Parathyroid adenoma (tissue), 2 donors: ENCODE results near the gene PPP3R1.

Experiments
- H2AFZ ChIP-seq: fragments of 300-600 bp; sonication (generic); one replicate; pipeline ENCODE4 v1.7.0; 2017; ENCODE audit warnings: antibody characterized with exemption, mild to moderate bottlenecking
- H3K27ac ChIP-seq: fragments of 300-600 bp; sonication (generic); one replicate; pipeline ENCODE4 v1.7.0; 2017
- H3K27me3 ChIP-seq: fragments of 300-600 bp; sonication (generic); one replicate; pipeline ENCODE4 v1.7.0; 2017; ENCODE audit warnings: low read length; ENCODE audit not compliant: control insufficient read depth, insufficient read depth
- H3K36me3 ChIP-seq: fragments of 300-600 bp; sonication (generic); one replicate; pipeline ENCODE4 v1.7.0; 2017; ENCODE audit warnings: low read length; ENCODE audit not compliant: control insufficient read depth, insufficient read depth
- H3K4me1 ChIP-seq: fragments of 300-600 bp; sonication (generic); one replicate; pipeline ENCODE4 v1.7.0; 2017; ENCODE audit warnings: control low read depth
- H3K4me2 ChIP-seq: fragments of 300-600 bp; sonication (generic); one replicate; pipeline ENCODE4 v1.7.0; 2017; ENCODE audit warnings: low read length
- H3K4me3 ChIP-seq: fragments of 300-600 bp; sonication (generic); one replicate; pipeline ENCODE4 v1.7.0; 2017; ENCODE audit warnings: low read depth, low read length
- H3K79me2 ChIP-seq: fragments of 300-600 bp; sonication (generic); one replicate; pipeline ENCODE4 v1.7.0; 2017; ENCODE audit warnings: control low read depth
- H3K9ac ChIP-seq: fragments of 300-600 bp; sonication (generic); one replicate; pipeline ENCODE4 v1.7.0; 2017; ENCODE audit warnings: mild to moderate bottlenecking
- H3K9me3 ChIP-seq: fragments of 300-600 bp; sonication (generic); one replicate; pipeline ENCODE4 v1.7.0; 2017; ENCODE audit warnings: low read length; ENCODE audit not compliant: control insufficient read depth
- CTCF ChIP-seq: fragments of 300-600 bp; sonication (generic); IDR thresholded peaks from one replicate; pipeline ENCODE4 v1.7.0; 2017; ENCODE audit warnings: antibody characterized with exemption, mild to moderate bottlenecking
- donor health status: primary hyperparathyroidism.

PPP3R1 gene

GRCh38 chr2:68250196-68250595, 2.1 kb downstream of the PPP3R1 start:
- H3K4me2 ChIP-seq: peak overlapping the region; percentile 72
- H3K9me3 ChIP-seq: no peaks in the 10 kb centered on the region
- no peak for TF ChIP-seq CTCF
- H2AFZ ChIP-seq: no peak overlapping the region
- no peaks in the 10 kb centered on the region for H3K36me3 ChIP-seq
- no peak overlapping the region for H3K9ac ChIP-seq
- H3K27me3 ChIP-seq: no peaks in the 10 kb centered on the region
- H3K4me3 ChIP-seq: peak overlapping the region; percentile 83
- peaks cover 31% of the 10 kb centered on the region for H3K4me1 ChIP-seq
- H3K27ac ChIP-seq: no peak overlapping the region
- peaks cover 49% of the 10 kb centered on the region for H3K79me2 ChIP-seq

GRCh38 chr2:68248806-68249205, 3.5 kb downstream of the PPP3R1 start:
- no peak for TF ChIP-seq CTCF
- Histone ChIP-seq H3K4me2 (no peak overlapping the region), H3K9ac (no peak overlapping the region), H3K27me3 (no peaks in the 10 kb centered on the region), H3K9me3 (no peaks in the 10 kb centered on the region), H3K4me3 (no peak overlapping the region), H3K4me1 (peaks cover 29% of the 10 kb centered on the region), H2AFZ (no peak overlapping the region), H3K36me3 (no peaks in the 10 kb centered on the region), H3K27ac (no peak overlapping the region), H3K79me2 (peaks cover 62% of the 10 kb centered on the region)

- no peak for TF ChIP-seq CTCF
- Histone ChIP-seq H3K9ac (no peak overlapping the region), H3K36me3 (no peaks in the 10 kb centered on the region), H2AFZ (no peak overlapping the region), H3K27ac (no peak overlapping the region), H3K9me3 (no peaks in the 10 kb centered on the region), H3K4me2 (no peak overlapping the region), H3K27me3 (no peaks in the 10 kb centered on the region), H3K4me1 (peaks cover 29% of the 10 kb centered on the region), H3K79me2 (peaks cover 62% of the 10 kb centered on the region), H3K4me3 (no peak overlapping the region)
These were observed 4.0 kb downstream of the PPP3R1 start for GRCh38 chr2:68248361-68248760.

- Histone ChIP-seq H3K9ac (no peak overlapping the region), H3K4me1 (peaks cover 29% of the 10 kb centered on the region), H2AFZ (no peak overlapping the region), H3K36me3 (no peaks in the 10 kb centered on the region), H3K4me2 (no peak overlapping the region), H3K27ac (no peak overlapping the region), H3K4me3 (no peak overlapping the region), H3K9me3 (no peaks in the 10 kb centered on the region), H3K27me3 (no peaks in the 10 kb centered on the region), H3K79me2 (peaks cover 74% of the 10 kb centered on the region)
- TF ChIP-seq CTCF: no peak
These were observed 5.9 kb downstream of the PPP3R1 start for GRCh38 chr2:68246396-68246795.

- H2AFZ ChIP-seq: no peak overlapping the region
- peaks cover 76% of the 10 kb centered on the region for H3K79me2 ChIP-seq
- no peak overlapping the region for H3K4me3 ChIP-seq
- peaks cover 28% of the 10 kb centered on the region for H3K4me1 ChIP-seq
- no peak overlapping the region for H3K9ac ChIP-seq
- H3K27me3 ChIP-seq: no peaks in the 10 kb centered on the region
- H3K9me3 ChIP-seq: no peaks in the 10 kb centered on the region
- no peak overlapping the region for H3K4me2 ChIP-seq
- H3K27ac ChIP-seq: no peak overlapping the region
- TF ChIP-seq CTCF: no peak
- H3K36me3 ChIP-seq: no peaks in the 10 kb centered on the region
These were observed 6.7 kb downstream of the PPP3R1 start for GRCh38 chr2:68245672-68246071.
